Measurements from ENCODE around the gene SLC6A15. TPM values are rescaled to one million over a fixed set of nuclear protein-coding genes. Genes with fewer than 3 reads are reported as not detected.

SLC6A15 gene
- total and polyA plus RNA-seq, 2 donors (not counting 1 experiment from before 2014, with no cell fraction given) = 0.30 to 0.99 TPM

- Histone ChIP-seq H3K9ac (ENCODE audit: insufficient read depth, low read length) (no peak overlapping the region), H3K27me3 (ENCODE audit: control insufficient read depth, insufficient read depth, low read length) (no peaks in the 10 kb centered on the region), H3K36me3 (ENCODE audit: control insufficient read depth, insufficient read depth, low read length) (no peaks in the 10 kb centered on the region), H3K9me3 (ENCODE audit: control insufficient read depth, insufficient read depth, low read depth, low read length) (no peaks in the 10 kb centered on the region), H3K79me2 (ENCODE audit: control insufficient read depth, insufficient read depth, low read length) (no peaks in the 10 kb centered on the region), H2AFZ (ENCODE audit: low read length) (no peak overlapping the region), H3K4me1 (ENCODE audit: control insufficient read depth, extremely low read depth, insufficient read depth, low read length) (no peaks in the 10 kb centered on the region), H3K4me2 (ENCODE audit: extremely low read depth, insufficient read depth, low read length) (no peak overlapping the region), H3K4me3 (replicated peaks in 1 of 4; ENCODE audit: control extremely low read depth in 1 of 4, insufficient read depth in 1 of 4, low read depth in 3 of 4, low read length in 4 of 4) (no peak overlapping the region), H3K27ac (ENCODE audit: insufficient read depth, low read length) (no peak overlapping the region), H4K20me1 (ENCODE audit: control insufficient read depth, extremely low read depth, insufficient read depth, low read length) (no peaks in the 10 kb centered on the region)
- TF ChIP-seq CTCF (conservative IDR thresholded peaks at IDR 0.05 in 1 of 2, IDR thresholded peaks at IDR 0.05 in 1 of 2; ENCODE audit: low read depth in 1 of 2, low read length in 2 of 2) = no peak
- TF ChIP-seq EZH2 (IDR thresholded peaks at IDR 0.05; ENCODE audit: low read length, missing control alignments) = no peak
- DNase-seq (ENCODE audit: low read depth in 2 of 2) = no peak
Observed at GRCh38 chr12:84888861-84889260, 23.7 kb downstream of the SLC6A15 start.

- TF ChIP-seq EZH2 (IDR thresholded peaks at IDR 0.05; ENCODE audit: low read length, missing control alignments) (no peak), CTCF (conservative IDR thresholded peaks at IDR 0.05 in 1 of 2, IDR thresholded peaks at IDR 0.05 in 1 of 2; ENCODE audit: low read depth in 1 of 2, low read length in 2 of 2) (no peak)
- Histone ChIP-seq H3K79me2 (ENCODE audit: control insufficient read depth, insufficient read depth, low read length) (no peaks in the 10 kb centered on the region), H3K36me3 (ENCODE audit: control insufficient read depth, insufficient read depth, low read length) (no peaks in the 10 kb centered on the region), H2AFZ (ENCODE audit: low read length) (no peak overlapping the region), H3K27ac (ENCODE audit: insufficient read depth, low read length) (no peak overlapping the region), H4K20me1 (ENCODE audit: control insufficient read depth, extremely low read depth, insufficient read depth, low read length) (no peaks in the 10 kb centered on the region), H3K4me1 (ENCODE audit: control insufficient read depth, extremely low read depth, insufficient read depth, low read length) (no peaks in the 10 kb centered on the region), H3K4me3 (replicated peaks in 1 of 4; ENCODE audit: control extremely low read depth in 1 of 4, insufficient read depth in 1 of 4, low read depth in 3 of 4, low read length in 4 of 4) (no peak overlapping the region), H3K4me2 (ENCODE audit: extremely low read depth, insufficient read depth, low read length) (no peak overlapping the region), H3K9ac (ENCODE audit: insufficient read depth, low read length) (no peak overlapping the region), H3K27me3 (ENCODE audit: control insufficient read depth, insufficient read depth, low read length) (no peaks in the 10 kb centered on the region), H3K9me3 (ENCODE audit: control insufficient read depth, insufficient read depth, low read depth, low read length) (no peaks in the 10 kb centered on the region)
- no peak for DNase-seq (ENCODE audit: low read depth in 2 of 2)
Observed at GRCh38 chr12:84877340-84877739, 35.3 kb downstream of the SLC6A15 start.

- no peak for DNase-seq (ENCODE audit: low read depth in 2 of 2)
- Histone ChIP-seq H3K4me1 (ENCODE audit: control insufficient read depth, extremely low read depth, insufficient read depth, low read length) (no peaks in the 10 kb centered on the region), H3K9me3 (ENCODE audit: control insufficient read depth, insufficient read depth, low read depth, low read length) (no peaks in the 10 kb centered on the region), H3K4me2 (ENCODE audit: extremely low read depth, insufficient read depth, low read length) (no peak overlapping the region), H3K9ac (ENCODE audit: insufficient read depth, low read length) (no peak overlapping the region), H2AFZ (ENCODE audit: low read length) (no peak overlapping the region), H3K4me3 (replicated peaks in 1 of 4; ENCODE audit: control extremely low read depth in 1 of 4, insufficient read depth in 1 of 4, low read depth in 3 of 4, low read length in 4 of 4) (no peak overlapping the region), H3K79me2 (ENCODE audit: control insufficient read depth, insufficient read depth, low read length) (no peaks in the 10 kb centered on the region), H4K20me1 (ENCODE audit: control insufficient read depth, extremely low read depth, insufficient read depth, low read length) (no peaks in the 10 kb centered on the region), H3K36me3 (ENCODE audit: control insufficient read depth, insufficient read depth, low read length) (no peaks in the 10 kb centered on the region), H3K27me3 (ENCODE audit: control insufficient read depth, insufficient read depth, low read length) (no peaks in the 10 kb centered on the region), H3K27ac (ENCODE audit: insufficient read depth, low read length) (no peak overlapping the region)
- no peak for TF ChIP-seq CTCF (conservative IDR thresholded peaks at IDR 0.05 in 1 of 2, IDR thresholded peaks at IDR 0.05 in 1 of 2; ENCODE audit: low read depth in 1 of 2, low read length in 2 of 2)
- no peak for TF ChIP-seq EZH2 (IDR thresholded peaks at IDR 0.05; ENCODE audit: low read length, missing control alignments)
Observed at GRCh38 chr12:84875241-84875640, 37.4 kb downstream of the SLC6A15 start.

All from fibroblast of lung (primary cell).